Body of pancreas (tissue), 4 donors: ENCODE data around the gene PAX2. TPM values are rescaled to one million over a fixed set of nuclear protein-coding genes. Genes with fewer than 3 reads are reported as not detected.

Source experiments
- ATAC-seq: fragments of 150-250 bp; one replicate; pipeline ENCODE4 v1.9.1; 2016
- DNase-seq, 4 donors: peaks; one replicate each; pipeline ENCODE4 v3.0.0-alpha.2; 2019
- H3K27ac ChIP-seq, 4 donors: fragments of 200-600 bp; sonication (generic); 1 replicate in 3 of 4; 2 replicates in 1 of 4; pipeline versions ENCODE4 v1.5.1 to v1.6.1; 2016 to 2019; ENCODE audit warnings: mild to moderate bottlenecking in 1 of 4, mixed read lengths in 1 of 4, moderate library complexity in 1 of 4
- H3K27me3 ChIP-seq, 2 donors: fragments of 200-600 bp; sonication (generic); one replicate each; pipeline ENCODE4 v1.6.0; 2016; ENCODE audit warnings: mild to moderate bottlenecking in 1 of 2
- H3K36me3 ChIP-seq, 2 donors: fragments of 200-600 bp; sonication (generic); replicated peaks in 1 of 2; 2 replicates each; pipeline ENCODE4 v1.5.1; 2016; ENCODE audit warnings: low read depth in 2 of 2; ENCODE audit not compliant: insufficient read depth in 1 of 2
- H3K4me1 ChIP-seq: fragments of 200-600 bp; sonication (generic); one replicate; pipeline ENCODE4 v1.6.0; 2016
- H3K4me3 ChIP-seq, 2 donors: fragments of 200-600 bp; sonication (generic); 1 replicate in 1 of 2; 2 replicates in 1 of 2; pipeline ENCODE4 v1.5.1; 2016 to 2019
- H3K9me3 ChIP-seq, 3 donors: fragments of 200-600 bp; sonication (generic); 1 replicate in 2 of 3; 2 replicates in 1 of 3; pipeline ENCODE4 v1.5.1; 2016
- POLR2A ChIP-seq, 3 donors: fragments of 450-650 bp; IDR thresholded peaks; one replicate each; pipeline ENCODE4 v1.6.1; 2016; ENCODE audit warnings: antibody characterized with exemption in 3 of 3, mild to moderate bottlenecking in 2 of 3
- WGBS, 2 donors: methylation state at CpG; one replicate each; pipeline ENCODE4 v1.1.5; 2017; 5-methylcytosine and 5-hydroxymethylcytosine counted together
- intact Hi-C: fragments of 100-400 bp; cut with DNase I; formaldehyde crosslinking; loops from one replicate; pipeline ENCODE4 v1.15.1; 2023
- total RNA-seq, 2 donors: library from RNA; depleted of rRNA; stranded (reverse); fragments of >200 nt; gene quantifications; one replicate each; pipeline ENCODE4 v1.1.0, GENCODE V29; 2016
- TF ChIP-seq, protein P1 (sequence below), 7 experiments: fragments of 450-650 bp in 4 of 7; fragments of 200-600 bp in 3 of 7; sonication (generic) in 3 of 7; IDR thresholded peaks; one replicate each; pipeline ENCODE4 v1.5.1; 2016 to 2019; ENCODE audit warnings: antibody characterized with exemption in 7 of 7

PAX2 gene
- total RNA-seq, 2 donors from 2014 or later: under 0.01 TPM; not detected in 1

DNA sequence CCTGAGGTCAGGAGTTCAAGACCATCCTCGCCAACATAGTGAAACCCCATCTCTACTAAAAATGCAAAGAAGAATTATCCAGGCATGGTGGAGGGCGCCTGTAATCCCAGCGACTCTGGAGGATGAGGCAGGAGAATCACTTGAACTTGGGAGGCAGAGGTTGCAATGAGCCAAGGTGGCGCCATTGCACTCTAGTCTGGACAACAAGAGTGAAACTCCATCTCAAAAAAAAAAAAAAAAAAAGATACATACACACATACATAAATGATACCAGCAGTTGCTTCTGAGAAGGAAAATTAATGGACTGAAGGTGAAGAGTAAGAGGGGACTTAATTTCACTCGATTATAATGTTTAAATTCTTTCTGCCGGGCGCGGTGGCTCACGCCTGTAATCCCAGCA lies 40.2 kb upstream of the PAX2 start:
- no peak overlapping the region for H3K4me3 ChIP-seq
- ATAC-seq (no peak), DNase-seq (no peak)
- intact Hi-C loops: no loop called here
- no peaks in the 10 kb centered on the region for H3K9me3 ChIP-seq
- H3K27ac ChIP-seq: no peak overlapping the region
- no peaks in the 10 kb centered on the region for H3K36me3 ChIP-seq
- H3K27me3 ChIP-seq: peaks cover 0 to 6% of the 10 kb centered on the region in 2 donors
- 74 to 81% methylated on average over 9 of the region's 9 CpGs for WGBS, 2 donors
- peaks cover 5% of the 10 kb centered on the region for H3K4me1 ChIP-seq
- TF ChIP-seq, protein P1, sequence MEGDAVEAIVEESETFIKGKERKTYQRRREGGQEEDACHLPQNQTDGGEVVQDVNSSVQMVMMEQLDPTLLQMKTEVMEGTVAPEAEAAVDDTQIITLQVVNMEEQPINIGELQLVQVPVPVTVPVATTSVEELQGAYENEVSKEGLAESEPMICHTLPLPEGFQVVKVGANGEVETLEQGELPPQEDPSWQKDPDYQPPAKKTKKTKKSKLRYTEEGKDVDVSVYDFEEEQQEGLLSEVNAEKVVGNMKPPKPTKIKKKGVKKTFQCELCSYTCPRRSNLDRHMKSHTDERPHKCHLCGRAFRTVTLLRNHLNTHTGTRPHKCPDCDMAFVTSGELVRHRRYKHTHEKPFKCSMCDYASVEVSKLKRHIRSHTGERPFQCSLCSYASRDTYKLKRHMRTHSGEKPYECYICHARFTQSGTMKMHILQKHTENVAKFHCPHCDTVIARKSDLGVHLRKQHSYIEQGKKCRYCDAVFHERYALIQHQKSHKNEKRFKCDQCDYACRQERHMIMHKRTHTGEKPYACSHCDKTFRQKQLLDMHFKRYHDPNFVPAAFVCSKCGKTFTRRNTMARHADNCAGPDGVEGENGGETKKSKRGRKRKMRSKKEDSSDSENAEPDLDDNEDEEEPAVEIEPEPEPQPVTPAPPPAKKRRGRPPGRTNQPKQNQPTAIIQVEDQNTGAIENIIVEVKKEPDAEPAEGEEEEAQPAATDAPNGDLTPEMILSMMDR (IDR thresholded peaks at IDR 0.05): no peak
- TF ChIP-seq POLR2A (IDR thresholded peaks at IDR 0.05): no peak

DNA sequence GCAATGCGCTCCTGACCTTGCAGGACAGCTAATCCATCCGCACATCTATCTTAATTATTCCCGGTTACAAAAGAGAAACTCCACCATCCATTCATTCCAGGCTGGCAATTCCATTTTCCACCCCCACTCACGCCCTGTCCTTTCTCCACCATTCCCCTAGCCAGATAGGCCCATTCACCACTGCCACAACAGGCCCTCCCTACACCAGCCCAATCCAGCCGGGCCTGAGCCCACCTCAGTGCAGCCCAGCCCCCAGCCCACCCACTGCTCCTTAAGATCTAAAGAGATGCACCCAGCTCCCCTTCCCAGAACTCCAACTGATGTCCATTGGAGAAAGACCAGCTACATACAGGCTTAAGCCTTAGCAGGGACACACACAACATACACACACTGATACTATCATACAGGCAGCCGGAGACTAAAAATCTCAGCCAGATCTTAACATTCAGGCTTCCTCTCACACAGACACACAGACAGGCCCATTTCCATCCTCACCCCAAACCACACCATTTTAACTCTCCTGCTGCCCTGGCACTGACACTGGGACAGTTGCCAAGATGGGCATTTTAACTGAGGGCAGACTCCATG lies 38.0 kb upstream of the PAX2 start:
- Histone ChIP-seq H3K4me1 (peaks cover 8% of the 10 kb centered on the region), H3K27ac (no peak overlapping the region), H3K9me3 (no peaks in the 10 kb centered on the region), H3K36me3 (no peaks in the 10 kb centered on the region), H3K4me3 (no peak overlapping the region), H3K27me3 (peaks cover 0 to 15% of the 10 kb centered on the region in 2 donors)
- ATAC-seq: no peak
- no peak for DNase-seq
- 76 to 81% methylated on average over 6 of the region's 6 CpGs for WGBS, 2 donors
- TF ChIP-seq, protein P1 (IDR thresholded peaks at IDR 0.05): no peak
- no peak for TF ChIP-seq POLR2A (IDR thresholded peaks at IDR 0.05)
- intact Hi-C loops: no loop called here

DNA sequence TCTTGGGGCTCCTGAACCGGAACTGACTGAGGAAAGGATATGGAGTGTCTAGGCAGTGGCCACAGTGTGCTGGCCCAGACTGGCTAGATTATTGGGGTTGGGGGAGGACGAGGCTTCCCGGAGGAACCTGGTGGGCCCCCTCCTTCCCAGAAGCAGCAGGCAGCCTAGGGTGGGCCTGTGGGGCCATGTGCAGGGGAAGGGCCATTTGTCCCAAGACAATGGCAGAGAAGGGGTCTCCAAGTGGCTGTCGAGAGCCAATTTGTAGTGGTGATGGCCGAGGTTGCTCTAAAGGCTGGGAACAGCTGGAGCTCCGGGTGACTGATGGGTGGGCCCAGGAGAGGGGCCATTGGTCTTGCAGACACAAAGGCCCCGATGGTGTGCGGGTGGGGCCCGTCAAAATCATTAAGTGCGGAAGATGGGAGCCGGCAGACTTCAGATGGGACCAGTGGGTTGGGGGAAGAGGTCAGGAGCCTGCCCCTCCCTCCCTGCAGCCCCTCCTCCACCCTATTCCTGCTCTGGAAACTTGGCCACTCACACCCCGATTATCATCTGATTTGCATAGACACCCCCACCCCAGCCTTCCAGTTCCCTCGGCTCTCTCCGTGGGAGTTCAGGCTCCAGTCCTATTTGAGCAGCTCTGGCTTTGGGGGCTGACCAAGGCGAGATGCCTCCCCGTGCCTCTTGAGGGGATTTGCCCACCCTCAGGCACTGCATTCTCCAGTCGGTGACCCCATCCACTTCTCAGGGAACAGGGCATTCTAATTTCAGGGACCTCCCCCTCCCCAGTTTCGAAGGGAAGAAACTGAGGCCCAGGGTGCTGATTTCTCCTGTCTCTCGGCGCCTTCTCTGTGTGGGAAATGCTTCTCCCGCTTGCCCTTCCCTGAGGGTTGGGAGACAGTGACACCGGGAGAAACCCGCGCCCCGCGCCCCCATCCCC lies 36.0 kb upstream of the PAX2 start:
- intact Hi-C loops: no loop called here
- H3K4me3 ChIP-seq: no peak overlapping the region

DNA sequence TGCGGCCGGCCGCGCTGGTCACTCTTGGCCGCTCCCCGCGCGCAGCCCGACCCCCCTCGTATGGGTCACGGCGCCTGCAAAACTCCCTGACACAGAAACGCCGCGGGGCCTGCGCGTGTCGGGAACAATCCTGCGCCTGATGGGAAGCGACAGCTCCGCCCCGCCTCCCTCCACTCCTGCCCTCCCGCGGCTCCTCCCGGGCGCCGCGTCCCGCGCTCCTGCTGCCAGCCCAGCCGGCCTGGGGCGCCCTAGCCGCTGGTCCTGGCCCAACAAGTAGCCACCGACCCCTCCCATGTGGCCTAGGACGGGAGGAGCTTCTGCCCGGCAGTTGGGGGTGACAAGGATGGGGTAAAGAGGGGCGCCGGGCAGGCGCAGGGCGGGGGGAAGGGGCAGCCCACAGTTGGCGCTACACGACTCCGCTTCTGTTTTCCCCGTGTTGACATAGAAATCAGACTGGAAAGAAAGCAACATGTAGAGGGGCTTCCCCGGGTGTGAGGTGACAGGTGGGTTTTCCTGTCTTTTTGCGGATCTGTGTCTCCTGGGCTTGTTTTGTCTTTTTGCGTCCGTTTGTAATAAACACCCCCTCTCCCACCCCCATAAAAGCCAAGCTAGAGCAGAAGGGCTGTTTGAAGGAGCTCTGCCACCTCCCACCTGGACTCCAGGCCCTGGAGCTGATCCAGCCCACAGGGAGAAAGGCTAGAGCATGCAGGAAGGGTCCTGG lies 35.1 kb upstream of the PAX2 start:
- Histone ChIP-seq H3K27ac (no peak overlapping the region), H3K4me3 (no peak overlapping the region), H3K9me3 (no peaks in the 10 kb centered on the region), H3K4me1 (peaks cover 13% of the 10 kb centered on the region), H3K36me3 (no peaks in the 10 kb centered on the region), H3K27me3 (peaks cover 0 to 25% of the 10 kb centered on the region in 2 donors)
- ATAC-seq: peak; percentile 33
- WGBS, 2 donors: 5 to 19% methylated on average over 24 to 48 of the region's 48 CpGs
- no peak for TF ChIP-seq POLR2A (IDR thresholded peaks at IDR 0.05)
- peak in 1 of 4 donors; percentile 18 for DNase-seq
- intact Hi-C loops: no loop called here

More for the DNA sequence above, 36.0 kb upstream of the PAX2 start:
- no peak overlapping the region for H3K27ac ChIP-seq
- TF ChIP-seq, protein P1 (IDR thresholded peaks at IDR 0.05): no peak
- no peak for TF ChIP-seq POLR2A (IDR thresholded peaks at IDR 0.05)
- 14 to 28% methylated on average over 14 to 26 of the region's 26 CpGs for WGBS, 2 donors
- DNase-seq (no peak), ATAC-seq (no peak)
- H3K36me3 ChIP-seq: no peaks in the 10 kb centered on the region
- H3K27me3 ChIP-seq: peaks cover 0 to 21% of the 10 kb centered on the region in 2 donors
- peaks cover 13% of the 10 kb centered on the region for H3K4me1 ChIP-seq
- no peaks in the 10 kb centered on the region for H3K9me3 ChIP-seq
